ENCODE measurements around the gene KCTD21.
"Not testable (repeated sequence)": the region's sequence is repeated elsewhere in the genome, so short reads cannot be mapped to it uniquely, and the experiment has no call there.

The KCTD21 gene

GRCh38 chr11:78188286-78189173 is at the start of gene KCTD21, which contains the start of gene USP35:
KCTD21 (minus strand) TSS chr11:78188626; CDS start chr11:78174554, 14,072 bp downstream.
USP35 (plus strand) TSS chr11:78188919; CDS start chr11:78196246, 7,327 bp downstream.
- no peak for FAIRE-seq

- no peak for FAIRE-seq
These were observed 49.0 kb upstream of the KCTD21 start for GRCh38 chr11:78237293-78238046.

GRCh38 chr11:78234006-78234405 is 45.6 kb upstream of the KCTD21 start:
- no peak for FAIRE-seq

GRCh38 chr11:78233046-78233445 is 44.6 kb upstream of the KCTD21 start:
- not testable (repeated sequence) for FAIRE-seq

- no peak for FAIRE-seq
These were observed 43.6 kb upstream of the KCTD21 start for GRCh38 chr11:78231962-78232501.

- FAIRE-seq = no peak
These were observed 41.9 kb upstream of the KCTD21 start for GRCh38 chr11:78230161-78230877.

- no peak for FAIRE-seq
These were observed 40.7 kb upstream of the KCTD21 start for GRCh38 chr11:78229106-78229505.

GRCh38 chr11:78228467-78228866 is 40.0 kb upstream of the KCTD21 start:
- no peak for FAIRE-seq

GRCh38 chr11:78227921-78228320 is 39.5 kb upstream of the KCTD21 start:
- no peak for FAIRE-seq

- FAIRE-seq = no peak
These were observed 38.6 kb upstream of the KCTD21 start for GRCh38 chr11:78226684-78227680.

GRCh38 chr11:78224906-78225420 is 36.5 kb upstream of the KCTD21 start:
- no peak for FAIRE-seq

GRCh38 chr11:78224506-78224905 is 36.1 kb upstream of the KCTD21 start:
- FAIRE-seq = no peak

GRCh38 chr11:78223320-78223954 is 35.0 kb upstream of the KCTD21 start:
- no peak for FAIRE-seq

GRCh38 chr11:78222726-78223125 is 34.3 kb upstream of the KCTD21 start:
- not testable (repeated sequence) for FAIRE-seq

GRCh38 chr11:78221396-78222315 is 33.2 kb upstream of the KCTD21 start:
- no peak for FAIRE-seq

GRCh38 chr11:78220218-78221157 is 32.1 kb upstream of the KCTD21 start:
- no peak for FAIRE-seq

GRCh38 chr11:78219493-78220217 is 31.2 kb upstream of the KCTD21 start:
- no peak for FAIRE-seq

All from TTC549 (cell line).